Measurements from ENCODE around the gene WDR31.

The WDR31 gene

GRCh38 chr9:113328045-113328782 is 11.9 kb downstream of the WDR31 start:
- H3K4me3 ChIP-seq (ENCODE audit: low read depth, low read length): no peak overlapping the region
- no peak for TF ChIP-seq CTCF (conservative IDR thresholded peaks at IDR 0.05; ENCODE audit: low read depth, low read length)
- no peak for DNase-seq (ENCODE audit: low read depth)

GRCh38 chr9:113326230-113326629 is 13.8 kb downstream of the WDR31 start:
- no peak for TF ChIP-seq CTCF (conservative IDR thresholded peaks at IDR 0.05; ENCODE audit: low read depth, low read length)
- H3K4me3 ChIP-seq (ENCODE audit: low read depth, low read length): no peak overlapping the region
- no peak for DNase-seq (ENCODE audit: low read depth)

GRCh38 chr9:113322671-113323070 is 17.4 kb downstream of the WDR31 start:
- DNase-seq (ENCODE audit: low read depth): no peak
- no peak overlapping the region for H3K4me3 ChIP-seq (ENCODE audit: low read depth, low read length)
- no peak for TF ChIP-seq CTCF (conservative IDR thresholded peaks at IDR 0.05; ENCODE audit: low read depth, low read length)

GRCh38 chr9:113320051-113320450 is 20.0 kb downstream of the WDR31 start:
- TF ChIP-seq CTCF (conservative IDR thresholded peaks at IDR 0.05; ENCODE audit: low read depth, low read length): no peak
- no peak overlapping the region for H3K4me3 ChIP-seq (ENCODE audit: low read depth, low read length)
- DNase-seq (ENCODE audit: low read depth): no peak

GRCh38 chr9:113319054-113319453 is 21.0 kb downstream of the WDR31 start:
- no peak for TF ChIP-seq CTCF (conservative IDR thresholded peaks at IDR 0.05; ENCODE audit: low read depth, low read length)
- no peak for DNase-seq (ENCODE audit: low read depth)
- no peak overlapping the region for H3K4me3 ChIP-seq (ENCODE audit: low read depth, low read length)

- H3K4me3 ChIP-seq (ENCODE audit: low read depth, low read length): no peak overlapping the region
- peak; percentile 56 for TF ChIP-seq CTCF (conservative IDR thresholded peaks at IDR 0.05; ENCODE audit: low read depth, low read length)
- peak; percentile 42 for DNase-seq (ENCODE audit: low read depth)
Observed at GRCh38 chr9:113317777-113318176, 22.3 kb downstream of the WDR31 start.

- no peak overlapping the region for H3K4me3 ChIP-seq (ENCODE audit: low read depth, low read length)
- no peak for TF ChIP-seq CTCF (conservative IDR thresholded peaks at IDR 0.05; ENCODE audit: low read depth, low read length)
- no peak for DNase-seq (ENCODE audit: low read depth)
Observed at GRCh38 chr9:113316030-113316429, 24.0 kb downstream of the WDR31 start.
